CD8-positive, alpha-beta memory T cell (primary cell): ENCODE results near the gene ADGRG7. TPM values are rescaled to one million over a fixed set of nuclear protein-coding genes. Genes with fewer than 3 reads are reported as not detected.

ENCODE experiments used
- CTCF ChIA-PET: fragments of 350-600 bp; sonication (Branson Sonifier 250); formaldehyde crosslinking; loops from one replicate; lab custom pipeline; 2021; ENCODE audit warnings: antibody characterized with exemption; lab: Charles Lee
- POLR2A ChIA-PET: fragments of 350-600 bp; sonication (Branson Sonifier 250); formaldehyde crosslinking; loops from one replicate; lab custom pipeline; 2021; ENCODE audit warnings: antibody characterized with exemption; lab: Charles Lee
- DNase-seq, 5 donors: peaks; one replicate each; pipeline versions ENCODE4 v3.0.0 to v3.0.0-alpha.2; 2020 to 2022; ENCODE audit warnings: mixed read lengths in 1 of 5
- H3K27ac ChIP-seq: one replicate; pipeline ENCODE4 v1.7.0; 2013; ENCODE audit warnings: low read depth, mild to moderate bottlenecking, low read length, moderate library complexity
- H3K27me3 ChIP-seq: 2 replicates; pipeline ENCODE4 v1.7.0; 2013; ENCODE audit warnings: low read length, mild to moderate bottlenecking; ENCODE audit not compliant: insufficient read depth, poor library complexity, severe bottlenecking
- H3K36me3 ChIP-seq: 2 replicates; pipeline ENCODE4 v1.7.0; 2013; ENCODE audit warnings: mild to moderate bottlenecking, low read length, moderate library complexity; ENCODE audit not compliant: insufficient read depth
- H3K4me1 ChIP-seq: 2 replicates; pipeline ENCODE4 v1.7.0; 2013; ENCODE audit warnings: mild to moderate bottlenecking, low read length, moderate library complexity; ENCODE audit not compliant: insufficient read depth
- H3K4me3 ChIP-seq: 2 replicates; pipeline ENCODE4 v1.7.0; 2013; ENCODE audit warnings: mild to moderate bottlenecking, low read length
- H3K9me3 ChIP-seq: 2 replicates; pipeline ENCODE4 v1.7.0; 2013; ENCODE audit warnings: mild to moderate bottlenecking, low read length
- H3K27ac Mint-ChIP-seq, 8 donors: one replicate each; pipeline ENCODE4 v1.8.0; 2020 to 2021; ENCODE audit warnings: mixed read lengths in 8 of 8, mild to moderate bottlenecking in 6 of 8, inconsistent platforms in 3 of 8, moderate library complexity in 3 of 8
- H3K27me3 Mint-ChIP-seq, 2 donors: one replicate each; pipeline ENCODE4 v1.8.0; 2020 to 2021; ENCODE audit warnings: mixed read lengths in 2 of 2, mild to moderate bottlenecking in 1 of 2, moderate library complexity in 1 of 2
- H3K36me3 Mint-ChIP-seq, 3 donors: one replicate each; pipeline ENCODE4 v1.8.0; 2020 to 2021; ENCODE audit warnings: mixed read lengths in 3 of 3, inconsistent platforms in 1 of 3, mild to moderate bottlenecking in 1 of 3
- H3K4me1 Mint-ChIP-seq, 3 donors: one replicate each; pipeline ENCODE4 v1.8.0; 2020 to 2021; ENCODE audit warnings: mixed read lengths in 3 of 3, inconsistent platforms in 1 of 3, mild to moderate bottlenecking in 1 of 3
- H3K4me3 Mint-ChIP-seq, 7 donors: one replicate each; pipeline ENCODE4 v1.8.0; 2020 to 2021; ENCODE audit warnings: mixed read lengths in 7 of 7, mild to moderate bottlenecking in 6 of 7, moderate library complexity in 4 of 7, inconsistent platforms in 2 of 7
- H3K9me3 Mint-ChIP-seq, 5 donors: one replicate each; pipeline ENCODE4 v1.8.0; 2020 to 2022; ENCODE audit warnings: mixed read lengths in 5 of 5, mild to moderate bottlenecking in 3 of 5, moderate library complexity in 2 of 5, inconsistent platforms in 1 of 5
- polyA plus RNA-seq: library from polyadenylated mRNA; unstranded; fragments of 300-500 nt; fragmentation: Illumina TruSeq; gene quantifications from one replicate; pipeline ENCODE4 v1.2.3, GENCODE V29; 2021
- total RNA-seq, 2 experiments: library from RNA; stranded (reverse); gene quantifications; one replicate each; pipeline ENCODE4 v1.2.3, GENCODE V29; 2021

The ADGRG7 gene
- total and polyA plus RNA-seq, 3 experiments from 2014 or later = not detected

DNA sequence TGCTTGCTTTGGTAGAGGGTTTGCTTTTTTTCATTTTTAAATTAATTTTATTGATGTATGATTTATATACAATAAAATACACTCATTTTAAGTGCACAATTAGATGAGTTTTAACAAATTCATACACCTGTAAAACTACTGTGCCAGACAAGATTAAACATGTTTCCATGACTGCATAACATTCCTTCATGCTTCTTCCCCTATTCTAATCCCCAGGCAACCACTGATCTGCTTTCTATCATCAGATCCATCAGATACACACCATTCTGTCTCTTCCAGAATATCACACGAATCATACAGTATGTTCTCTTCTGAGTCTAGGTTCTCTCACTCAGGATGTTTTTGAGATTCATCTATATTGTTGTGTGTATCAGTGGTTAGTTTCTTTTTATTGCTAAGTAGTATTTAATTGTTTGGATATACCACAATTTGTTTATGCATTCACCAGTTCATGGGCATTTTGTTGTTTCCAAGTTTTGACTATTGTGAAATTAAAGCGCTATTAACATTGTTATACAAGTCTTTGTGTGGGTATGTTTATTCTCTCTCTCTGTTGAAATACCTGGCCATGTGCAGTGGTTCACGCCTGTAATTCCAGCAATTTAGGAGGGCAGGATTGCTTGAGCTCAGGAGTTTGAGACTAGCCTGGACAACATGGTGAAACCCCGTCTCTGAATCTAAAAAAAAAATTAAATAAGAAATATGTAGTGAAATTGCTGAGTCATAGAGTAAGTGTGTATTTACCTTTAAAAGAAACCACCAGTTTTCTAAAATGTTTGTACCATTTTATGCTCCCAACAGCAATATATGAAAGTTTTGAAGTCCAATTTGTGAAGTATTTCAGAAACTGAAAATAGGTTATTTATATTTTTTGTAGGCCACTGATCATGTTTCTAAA is 92.9 kb downstream of the ADGRG7 start:
- peaks cover 11 to 64% of the 10 kb centered on the region in 2 donors for H3K27me3 Mint-ChIP-seq
- Histone ChIP-seq H3K27ac (no peak overlapping the region), H3K4me3 (no peak overlapping the region), H3K4me1 (no peaks in the 10 kb centered on the region), H3K36me3 (no peaks in the 10 kb centered on the region), H3K9me3 (no peaks in the 10 kb centered on the region), H3K27me3 (no peaks in the 10 kb centered on the region)
- H3K27ac Mint-ChIP-seq = no peak overlapping the region
- ChIA-PET POLR2A (no interaction called here), CTCF (no interaction called here)
- H3K9me3 Mint-ChIP-seq = no peaks in the 10 kb centered on the region
- H3K4me1 Mint-ChIP-seq = no peaks in the 10 kb centered on the region
- no peak for DNase-seq
- H3K4me3 Mint-ChIP-seq = no peak overlapping the region
- no peaks in the 10 kb centered on the region for H3K36me3 Mint-ChIP-seq

DNA sequence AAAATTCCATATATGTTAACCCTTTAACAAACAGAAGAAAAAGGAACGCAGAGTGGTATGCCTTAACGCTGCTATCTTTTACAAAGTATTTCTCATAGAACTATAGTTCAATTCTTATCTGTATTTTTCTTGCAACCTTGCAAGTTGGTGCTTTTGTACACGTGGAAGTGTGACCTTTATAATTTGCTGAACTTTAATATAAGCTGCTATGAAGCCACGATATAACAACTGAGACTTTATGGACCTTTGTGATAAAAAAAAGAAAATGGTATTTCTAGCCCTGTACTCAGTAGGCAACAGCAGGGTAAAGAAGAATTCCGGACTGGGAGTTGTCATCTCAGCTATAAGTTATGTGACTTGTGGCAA is 93.6 kb downstream of the ADGRG7 start:
- Histone ChIP-seq H3K27ac (no peak overlapping the region), H3K9me3 (no peaks in the 10 kb centered on the region), H3K4me3 (no peak overlapping the region), H3K36me3 (no peaks in the 10 kb centered on the region), H3K27me3 (no peaks in the 10 kb centered on the region), H3K4me1 (peaks cover under 1% of the 10 kb centered on the region)
- Mint-ChIP-seq H3K9me3 (no peaks in the 10 kb centered on the region), H3K4me1 (no peaks in the 10 kb centered on the region), H3K4me3 (no peak overlapping the region), H3K27ac (no peak overlapping the region), H3K36me3 (no peaks in the 10 kb centered on the region), H3K27me3 (peaks cover 11 to 61% of the 10 kb centered on the region in 2 donors)
- CTCF ChIA-PET = no interaction called here
- DNase-seq = no peak
- POLR2A ChIA-PET = no interaction called here

DNA sequence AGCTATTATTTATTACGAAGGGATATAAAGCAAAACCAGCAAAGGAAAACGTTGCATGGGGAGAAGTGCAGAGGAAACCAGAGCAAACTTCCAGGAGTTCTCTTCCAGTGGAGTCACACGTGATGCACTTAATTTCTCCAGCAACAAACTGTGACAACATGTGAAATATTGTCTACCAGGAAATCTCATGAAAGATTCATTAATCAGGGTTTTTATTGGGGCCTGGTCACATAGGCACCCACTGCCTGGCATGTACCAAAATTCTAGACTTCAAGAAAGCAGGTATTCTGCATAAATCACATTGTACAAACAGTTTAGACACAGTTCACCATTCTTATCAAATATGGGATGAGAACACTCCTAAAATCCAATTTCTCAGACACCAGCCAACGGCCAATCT is 94.5 kb downstream of the ADGRG7 start:
- Histone ChIP-seq H3K27me3 (no peaks in the 10 kb centered on the region), H3K27ac (no peak overlapping the region), H3K36me3 (no peaks in the 10 kb centered on the region), H3K4me3 (no peak overlapping the region), H3K9me3 (no peaks in the 10 kb centered on the region), H3K4me1 (peaks cover 9% of the 10 kb centered on the region)
- H3K27me3 Mint-ChIP-seq = peaks cover 5 to 52% of the 10 kb centered on the region in 2 donors
- no peak overlapping the region for H3K4me3 Mint-ChIP-seq
- H3K27ac Mint-ChIP-seq = no peak overlapping the region
- no peak for DNase-seq
- no peaks in the 10 kb centered on the region for H3K9me3 Mint-ChIP-seq
- POLR2A ChIA-PET = no interaction called here
- CTCF ChIA-PET = no interaction called here
- peaks cover 0 to 2% (median 0%) of the 10 kb centered on the region in 3 donors for H3K36me3 Mint-ChIP-seq
- H3K4me1 Mint-ChIP-seq = peaks cover 4 to 6% (median 5%) of the 10 kb centered on the region in 3 donors

DNA sequence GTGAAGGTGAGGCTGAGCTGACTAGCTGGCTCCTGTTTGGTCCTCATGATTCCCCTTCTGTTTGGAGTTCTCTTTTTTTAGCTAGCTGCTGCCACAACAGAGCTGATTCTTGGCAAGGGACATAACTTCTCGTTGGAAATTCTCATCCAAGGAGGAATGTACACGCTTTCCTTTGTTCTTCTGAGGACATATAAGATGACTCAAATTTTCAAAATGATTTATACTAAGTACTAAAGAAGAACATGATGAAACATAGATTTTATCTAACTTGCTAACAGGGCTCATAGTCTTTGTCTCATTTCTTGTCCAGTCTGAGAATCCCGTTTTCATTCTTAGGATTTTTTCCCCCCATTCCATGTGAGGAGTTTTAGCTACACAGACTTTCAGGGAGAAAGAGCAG is 97.0 kb downstream of the ADGRG7 start:
- peak overlapping the region in 1 of 8 donors; percentile 97 for H3K27ac Mint-ChIP-seq
- Histone ChIP-seq H3K36me3 (no peaks in the 10 kb centered on the region), H3K4me1 (peaks cover 23% of the 10 kb centered on the region), H3K9me3 (no peaks in the 10 kb centered on the region), H3K27ac (no peak overlapping the region), H3K27me3 (no peaks in the 10 kb centered on the region), H3K4me3 (no peak overlapping the region)
- H3K36me3 Mint-ChIP-seq = peaks cover 0 to 10% (median 2%) of the 10 kb centered on the region in 3 donors
- peaks cover 2 to 32% of the 10 kb centered on the region in 2 donors for H3K27me3 Mint-ChIP-seq
- DNase-seq = no peak
- H3K4me3 Mint-ChIP-seq = no peak overlapping the region
- no peaks in the 10 kb centered on the region for H3K9me3 Mint-ChIP-seq
- ChIA-PET POLR2A (no interaction called here), CTCF (no interaction called here)
- H3K4me1 Mint-ChIP-seq = peaks cover 16 to 21% (median 21%) of the 10 kb centered on the region in 3 donors

DNA sequence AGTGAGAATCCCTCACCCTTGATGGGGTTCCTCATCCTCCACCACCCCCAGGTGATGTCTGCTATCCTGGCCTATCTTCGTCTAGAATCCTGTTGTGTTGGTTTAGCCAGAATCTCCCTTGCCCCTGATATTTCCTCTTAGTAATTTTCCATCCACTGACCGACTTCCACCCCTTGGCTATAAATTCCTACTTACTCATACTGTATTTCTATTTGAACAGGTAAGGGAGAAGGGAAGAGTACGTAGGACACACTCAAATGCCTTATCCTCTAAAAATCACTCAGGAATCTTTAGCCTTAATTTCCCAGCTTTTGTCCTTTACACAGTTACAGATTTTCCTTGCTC is 99.2 kb downstream of the ADGRG7 start:
- peaks cover 2 to 19% (median 3%) of the 10 kb centered on the region in 3 donors for H3K36me3 Mint-ChIP-seq
- Histone ChIP-seq H3K27ac (peak overlapping the region; percentile 80), H3K9me3 (no peaks in the 10 kb centered on the region), H3K27me3 (no peaks in the 10 kb centered on the region), H3K4me3 (peak overlapping the region; percentile 68), H3K4me1 (peaks cover 40% of the 10 kb centered on the region), H3K36me3 (no peaks in the 10 kb centered on the region)
- H3K4me1 Mint-ChIP-seq = peaks cover 35 to 43% (median 42%) of the 10 kb centered on the region in 3 donors
- CTCF ChIA-PET = interaction anchor here (0.8 kb wide), 1 partner anchor 11 kb away, joined by 3 read pairs; no protein-coding TSS in a partner anchor
- peak overlapping the region; percentile 89 to 97 (median 91) for H3K4me3 Mint-ChIP-seq
- peak overlapping the region; percentile 93 to 98 (median 96) for H3K27ac Mint-ChIP-seq
- peaks cover 2 to 18% of the 10 kb centered on the region in 2 donors for H3K27me3 Mint-ChIP-seq
- H3K9me3 Mint-ChIP-seq = no peaks in the 10 kb centered on the region
- POLR2A ChIA-PET = no interaction called here
- no peak for DNase-seq

DNA sequence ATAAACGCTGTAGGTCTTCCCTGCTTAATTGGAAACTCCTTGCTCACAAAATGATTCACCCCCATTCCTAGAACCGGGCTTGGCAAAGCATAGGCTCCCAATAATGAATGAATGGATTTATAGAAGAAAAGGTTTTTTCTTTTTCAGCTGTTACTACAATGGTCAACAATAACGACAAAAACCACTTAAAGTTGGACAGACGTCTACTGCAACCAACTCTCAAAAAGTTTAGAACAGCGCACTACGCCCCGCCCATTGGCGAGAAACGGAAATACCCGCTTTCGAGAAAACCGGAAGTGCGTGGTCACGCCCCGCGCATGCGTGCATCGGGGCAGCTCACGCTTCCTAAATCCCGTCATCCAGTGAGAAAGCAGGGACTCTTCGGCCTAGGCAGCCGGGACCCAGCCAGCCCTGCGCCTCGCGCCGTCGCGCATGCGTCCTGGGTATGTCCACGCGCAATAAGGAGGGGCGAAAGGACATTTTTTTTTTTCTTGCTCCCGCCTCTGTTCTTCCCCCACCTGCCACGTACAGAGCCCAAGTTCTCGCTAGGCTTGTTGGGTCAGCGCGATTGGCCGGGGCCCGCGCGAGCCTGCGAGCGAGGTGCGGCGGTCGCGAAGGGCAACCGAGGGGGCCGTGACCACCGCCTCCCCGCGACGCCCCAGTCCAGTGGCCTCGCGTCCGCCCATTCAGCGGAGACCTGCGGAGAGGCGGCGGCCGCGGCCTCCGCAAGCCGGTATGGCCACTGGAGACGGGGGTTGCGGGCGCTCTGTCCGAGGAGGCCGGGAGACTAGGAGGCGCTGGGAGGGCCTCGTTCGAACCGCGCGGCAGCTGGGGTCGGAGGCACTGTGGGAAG is 99.8 kb downstream of the ADGRG7 start, which contains the start of gene TFG:
TSS of gene TFG (plus strand) at position 506 of the 853 bp plus-strand sequence. CDS start 4,192 bp downstream, outside the sequence.
- peak; percentile 95 to 99 (median 98) for DNase-seq
- H3K36me3 ChIP-seq = no peaks in the 10 kb centered on the region
- Mint-ChIP-seq H3K27ac (peak within 1 kb of the TSS; percentile 95 to 98 (median 96)), H3K4me1 (peaks cover 38 to 48% (median 46%) of the 10 kb centered on the region in 3 donors), H3K27me3 (peaks cover 2 to 17% of the 10 kb centered on the region in 2 donors), H3K36me3 (peaks cover 3 to 22% (median 4%) of the 10 kb centered on the region in 3 donors), H3K4me3 (peak within 1 kb of the TSS; percentile 89 to 97 (median 91)), H3K9me3 (no peaks in the 10 kb centered on the region)
- POLR2A ChIA-PET = interaction anchor here (0.7 to 1.4 kb wide), 2 partner anchors 17 to 449 kb away, joined by 5 to 7 read pairs; partner anchors contain the start of gene TBC1D23
- peak within 1 kb of the TSS; percentile 80 for H3K27ac ChIP-seq
- CTCF ChIA-PET = interaction anchor here (1.0 kb wide), 1 partner anchor 13 kb away, joined by 3 read pairs; no protein-coding TSS in a partner anchor
- no peaks in the 10 kb centered on the region for H3K9me3 ChIP-seq
- H3K27me3 ChIP-seq = no peaks in the 10 kb centered on the region
- peaks cover 40% of the 10 kb centered on the region for H3K4me1 ChIP-seq
- peak within 1 kb of the TSS; percentile 68 for H3K4me3 ChIP-seq

DNA sequence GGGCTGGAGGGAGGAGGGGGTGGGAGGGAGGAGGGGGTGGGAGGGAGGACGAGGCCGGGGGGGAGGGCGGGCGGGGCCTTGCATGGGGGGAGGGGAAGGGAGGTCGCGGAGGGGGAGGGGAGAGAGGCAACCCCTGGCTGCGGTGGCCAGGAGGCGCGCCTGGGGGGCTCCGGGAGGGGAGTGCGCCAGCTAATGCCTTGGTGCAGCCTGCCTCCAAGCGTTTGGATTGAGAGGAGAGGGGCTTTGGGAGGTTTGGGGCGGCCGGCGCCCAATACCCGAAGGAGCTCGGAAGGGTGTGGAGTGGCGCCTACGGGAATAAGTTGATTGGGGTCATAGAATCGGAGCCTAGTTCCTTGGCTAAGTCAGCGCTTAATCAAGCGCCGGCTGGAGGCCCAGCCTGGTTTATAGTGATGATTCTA is 100.5 kb downstream of the ADGRG7 start:
- H3K9me3 ChIP-seq = no peaks in the 10 kb centered on the region
- peaks cover 41% of the 10 kb centered on the region for H3K4me1 ChIP-seq
- ChIA-PET CTCF (interaction anchor here (1.0 to 1.3 kb wide), 2 partner anchors 12 to 392 kb away, joined by 3 read pairs; no protein-coding TSS in a partner anchor), POLR2A (interaction anchor here (0.7 to 2.0 kb wide), 3 partner anchors 16 to 449 kb away, joined by 5 to 7 read pairs (median 6); partner anchors contain the start of genes LNP1, TBC1D23 and TOMM70)
- Mint-ChIP-seq H3K9me3 (no peaks in the 10 kb centered on the region), H3K4me3 (peak overlapping the region; percentile 68 to 93 (median 89)), H3K27ac (peak overlapping the region; percentile 47 to 97 (median 84)), H3K4me1 (peaks cover 39 to 50% (median 49%) of the 10 kb centered on the region in 3 donors), H3K27me3 (peaks cover 1 to 17% of the 10 kb centered on the region in 2 donors), H3K36me3 (peaks cover 3 to 27% (median 4%) of the 10 kb centered on the region in 3 donors)
- H3K27me3 ChIP-seq = no peaks in the 10 kb centered on the region
- peaks cover 4% of the 10 kb centered on the region for H3K36me3 ChIP-seq
- H3K27ac ChIP-seq = peak overlapping the region; percentile 80
- H3K4me3 ChIP-seq = peak overlapping the region; percentile 60
- peak; percentile 20 to 61 (median 33) for DNase-seq
